H9 (cell line): Measurements from ENCODE around the gene GRIP1. TPM values are rescaled to one million over a fixed set of nuclear protein-coding genes. Genes with fewer than 3 reads are reported as not detected.

ENCODE experiments used
- DNase-seq: peaks from one replicate; pipeline ENCODE4 v3.0.0-alpha.2; 2017
- H2AFZ ChIP-seq: one replicate; pipeline ENCODE4 v1.6.1; 2013; ENCODE audit warnings: mild to moderate bottlenecking, low read length, control low read depth, moderate library complexity
- H2AK5ac ChIP-seq: 2 replicates; pipeline ENCODE4 v1.6.1; 2013; ENCODE audit warnings: low read length, control low read depth, mixed read lengths; ENCODE audit not compliant: insufficient read length
- H2BK120ac ChIP-seq: one replicate; pipeline ENCODE4 v1.6.1; 2013; ENCODE audit warnings: low read depth, mild to moderate bottlenecking, low read length, control low read depth, inconsistent platforms; ENCODE audit not compliant: poor library complexity, severe bottlenecking
- H2BK12ac ChIP-seq: 2 replicates; pipeline ENCODE4 v1.6.1; 2013; ENCODE audit warnings: low read length, control low read depth, mixed read lengths, low read depth; ENCODE audit not compliant: insufficient read length
- H2BK15ac ChIP-seq: 2 replicates; pipeline ENCODE4 v1.6.1; 2013; ENCODE audit warnings: low read depth, low read length, control low read depth
- H2BK20ac ChIP-seq: one replicate; pipeline ENCODE4 v1.6.1; 2013; ENCODE audit warnings: low read depth, mild to moderate bottlenecking, low read length, control low read depth, inconsistent platforms; ENCODE audit not compliant: poor library complexity, severe bottlenecking
- H2BK5ac ChIP-seq: 2 replicates; pipeline ENCODE4 v1.6.1; 2013; ENCODE audit warnings: low read length, control low read depth, mixed read lengths; ENCODE audit not compliant: insufficient read length
- H3K14ac ChIP-seq: 2 replicates; pipeline ENCODE4 v1.6.1; 2013; ENCODE audit warnings: low read length, control low read depth; ENCODE audit not compliant: insufficient read depth
- H3K18ac ChIP-seq: 2 replicates; pipeline ENCODE4 v1.6.1; 2013; ENCODE audit warnings: low read depth, mild to moderate bottlenecking, mixed read lengths, low read length, control low read depth; ENCODE audit not compliant: insufficient read length
- H3K23ac ChIP-seq: 2 replicates; pipeline ENCODE4 v1.6.1; 2013; ENCODE audit warnings: low read length, control low read depth, mixed read lengths, low read depth; ENCODE audit not compliant: insufficient read length
- H3K23me2 ChIP-seq: 2 replicates; pipeline ENCODE4 v1.6.1; 2013; ENCODE audit warnings: low read depth, mild to moderate bottlenecking, mixed read lengths, low read length, control low read depth; ENCODE audit not compliant: insufficient read length, poor library complexity, severe bottlenecking
- H3K27ac ChIP-seq: 2 replicates; pipeline ENCODE4 v1.5.1; 2013; ENCODE audit warnings: low read length, control low read depth, mixed read lengths, low read depth; ENCODE audit not compliant: insufficient read length
- H3K27me3 ChIP-seq: 2 replicates; pipeline ENCODE4 v1.6.1; 2013; ENCODE audit warnings: low read length, control low read depth, inconsistent platforms; ENCODE audit not compliant: insufficient read depth
- H3K4ac ChIP-seq: 2 replicates; pipeline ENCODE4 v1.6.1; 2013; ENCODE audit warnings: low read depth, mild to moderate bottlenecking, control low read depth, inconsistent platforms, low read length, moderate library complexity
- H3K4me1 ChIP-seq: 2 replicates; pipeline ENCODE4 v1.6.1; 2013; ENCODE audit warnings: low read length, control low read depth, inconsistent platforms; ENCODE audit not compliant: insufficient read depth
- H3K4me2 ChIP-seq: 2 replicates; pipeline ENCODE4 v1.6.1; 2013; ENCODE audit warnings: low read length, control low read depth, mixed read lengths; ENCODE audit not compliant: insufficient read length, insufficient read depth
- H3K56ac ChIP-seq: 2 replicates; pipeline ENCODE4 v1.6.1; 2013; ENCODE audit warnings: low read depth, mild to moderate bottlenecking, mixed read lengths, low read length, control low read depth; ENCODE audit not compliant: insufficient read length
- H3K79me1 ChIP-seq: 2 replicates; pipeline ENCODE4 v1.6.1; 2013; ENCODE audit warnings: low read depth, mild to moderate bottlenecking, moderate library complexity, low read length, control low read depth, inconsistent platforms; ENCODE audit not compliant: insufficient read depth, poor library complexity, severe bottlenecking
- H3K79me2 ChIP-seq: 2 replicates; pipeline ENCODE4 v1.6.1; 2013; ENCODE audit warnings: low read length, control low read depth, inconsistent platforms; ENCODE audit not compliant: insufficient read depth
- H3K9ac ChIP-seq: 2 replicates; pipeline ENCODE4 v1.6.1; 2013; ENCODE audit warnings: low read length, control low read depth, mixed read lengths; ENCODE audit not compliant: insufficient read length; ENCODE audit errors: extremely low read depth
- H3K9me3 ChIP-seq: one replicate; pipeline ENCODE4 v1.6.1; 2013; ENCODE audit warnings: low read depth, low read length, inconsistent platforms; ENCODE audit not compliant: control insufficient read depth
- H3T11ph ChIP-seq: one replicate; pipeline ENCODE4 v1.6.1; 2013; ENCODE audit warnings: mild to moderate bottlenecking, low read length, control low read depth, inconsistent platforms
- H4K20me1 ChIP-seq: one replicate; pipeline ENCODE4 v1.6.1; 2013; ENCODE audit not compliant: control insufficient read depth, insufficient read length, insufficient read depth
- H4K5ac ChIP-seq: 2 replicates; pipeline ENCODE4 v1.6.1; 2013; ENCODE audit warnings: low read depth, mild to moderate bottlenecking, mixed read lengths, low read length, control low read depth; ENCODE audit not compliant: insufficient read length
- H4K8ac ChIP-seq: replicated peaks from 2 replicates; pipeline ENCODE4 v1.6.1; 2013; ENCODE audit warnings: low read length, control low read depth, mixed read lengths, low read depth; ENCODE audit not compliant: insufficient read length
- H4K91ac ChIP-seq: 2 replicates; pipeline ENCODE4 v1.6.1; 2013; ENCODE audit warnings: low read depth, mild to moderate bottlenecking, moderate library complexity, mixed read lengths, low read length, control low read depth; ENCODE audit not compliant: insufficient read length
- H3K27ac Mint-ChIP-seq, 3 experiments: 2 replicates in 2 of 3; 3 replicates in 1 of 3; pipeline ENCODE4 v1.8.0; 2020 to 2021; ENCODE audit warnings: mixed read lengths in 3 of 3, mild to moderate bottlenecking in 1 of 3, moderate library complexity in 1 of 3
- H3K27me3 Mint-ChIP-seq: 2 replicates; pipeline ENCODE4 v1.8.0; 2021; ENCODE audit warnings: low read depth, mild to moderate bottlenecking, moderate library complexity, mixed read lengths
- H3K36me3 Mint-ChIP-seq, 3 experiments: 2 replicates in 2 of 3; 3 replicates in 1 of 3; pipeline ENCODE4 v1.8.0; 2020 to 2021; ENCODE audit warnings: low read depth in 3 of 3, mixed read lengths in 3 of 3; ENCODE audit not compliant: insufficient read depth in 1 of 3
- H3K4me1 Mint-ChIP-seq, 2 experiments: 2 replicates each; pipeline ENCODE4 v1.8.0; 2020; ENCODE audit warnings: mixed read lengths in 2 of 2
- H3K4me3 Mint-ChIP-seq, 2 experiments: 2 replicates in 1 of 2; 3 replicates in 1 of 2; pipeline ENCODE4 v1.8.0; 2020 to 2021; ENCODE audit warnings: mild to moderate bottlenecking in 2 of 2, mixed read lengths in 2 of 2, moderate library complexity in 1 of 2
- H3K9me3 Mint-ChIP-seq, 2 experiments: 2 replicates in 1 of 2; 3 replicates in 1 of 2; pipeline ENCODE4 v1.8.0; 2020; ENCODE audit warnings: mild to moderate bottlenecking in 2 of 2, mixed read lengths in 2 of 2, moderate library complexity in 1 of 2
- WGBS: extraction: QIAGEN DNeasy Blood & Tissue Kit; methylation state at CpG from one replicate; pipeline ENCODE4 v1.1.7; 2013; ENCODE audit warnings: missing lambda C conversion rate, low lambda C conversion rate, mixed read lengths; ENCODE audit not compliant: insufficient read length; ENCODE audit errors: extremely low coverage; 5-methylcytosine and 5-hydroxymethylcytosine counted together
- total RNA-seq: library from RNA; stranded (reverse); gene quantifications from 2 replicates; pipeline ENCODE4 v1.2.1, GENCODE V29; 2021
- TF ChIP-seq, protein P1 (sequence below): fragments of 200-600 bp; sonication (generic); conservative IDR thresholded peaks from 3 replicates; pipeline ENCODE4 v1.8.0; 2021; ENCODE audit warnings: antibody characterized with exemption, mild to moderate bottlenecking

GRIP1 gene
- total RNA-seq, 1 experiment from 2014 or later: 19.5 TPM

DNA sequence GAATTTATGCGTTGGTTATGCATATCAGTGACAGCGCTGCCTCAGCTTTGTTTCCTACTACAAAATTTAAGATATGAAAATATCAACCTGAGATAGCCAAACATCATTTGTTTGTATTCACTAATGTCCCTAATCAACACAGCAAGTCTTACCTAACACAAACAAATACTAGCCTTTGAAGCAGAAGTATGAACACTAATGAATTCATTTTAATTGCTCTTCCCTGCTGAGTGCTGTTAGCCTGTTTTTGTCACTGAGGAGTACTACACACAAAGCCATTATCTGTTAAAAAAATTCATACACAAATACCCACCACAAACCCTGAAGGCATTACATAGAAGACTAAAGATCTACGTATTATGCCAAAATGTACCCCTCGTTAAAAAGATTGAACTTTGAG is 225.8 kb downstream of the GRIP1 start:
- H3K56ac ChIP-seq: no peak overlapping the region

More for the DNA sequence above, 225.8 kb downstream of the GRIP1 start:
- Histone ChIP-seq H3K23me2 (no peaks in the 10 kb centered on the region), H3K23ac (no peak overlapping the region), H2AK5ac (no peak overlapping the region), H4K91ac (no peak overlapping the region), H2BK5ac (no peak overlapping the region), H3K9ac (no peak overlapping the region), H3K18ac (no peak overlapping the region), H2BK120ac (no peak overlapping the region), H2AFZ (no peak overlapping the region), H3K27ac (no peak overlapping the region), H3K27me3 (no peaks in the 10 kb centered on the region), H4K5ac (no peak overlapping the region), H3T11ph (no peak overlapping the region), H3K79me1 (no peaks in the 10 kb centered on the region), H4K20me1 (no peaks in the 10 kb centered on the region), H2BK15ac (no peak overlapping the region), H3K4me2 (no peak overlapping the region), H2BK20ac (no peak overlapping the region), H3K4ac (no peak overlapping the region), H3K4me1 (no peaks in the 10 kb centered on the region), H4K8ac (no peak overlapping the region), H3K14ac (no peak overlapping the region), H3K9me3 (no peaks in the 10 kb centered on the region), H3K79me2 (no peaks in the 10 kb centered on the region), H2BK12ac (no peak overlapping the region)
- TF ChIP-seq, protein P1, sequence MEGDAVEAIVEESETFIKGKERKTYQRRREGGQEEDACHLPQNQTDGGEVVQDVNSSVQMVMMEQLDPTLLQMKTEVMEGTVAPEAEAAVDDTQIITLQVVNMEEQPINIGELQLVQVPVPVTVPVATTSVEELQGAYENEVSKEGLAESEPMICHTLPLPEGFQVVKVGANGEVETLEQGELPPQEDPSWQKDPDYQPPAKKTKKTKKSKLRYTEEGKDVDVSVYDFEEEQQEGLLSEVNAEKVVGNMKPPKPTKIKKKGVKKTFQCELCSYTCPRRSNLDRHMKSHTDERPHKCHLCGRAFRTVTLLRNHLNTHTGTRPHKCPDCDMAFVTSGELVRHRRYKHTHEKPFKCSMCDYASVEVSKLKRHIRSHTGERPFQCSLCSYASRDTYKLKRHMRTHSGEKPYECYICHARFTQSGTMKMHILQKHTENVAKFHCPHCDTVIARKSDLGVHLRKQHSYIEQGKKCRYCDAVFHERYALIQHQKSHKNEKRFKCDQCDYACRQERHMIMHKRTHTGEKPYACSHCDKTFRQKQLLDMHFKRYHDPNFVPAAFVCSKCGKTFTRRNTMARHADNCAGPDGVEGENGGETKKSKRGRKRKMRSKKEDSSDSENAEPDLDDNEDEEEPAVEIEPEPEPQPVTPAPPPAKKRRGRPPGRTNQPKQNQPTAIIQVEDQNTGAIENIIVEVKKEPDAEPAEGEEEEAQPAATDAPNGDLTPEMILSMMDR: no peak
- DNase-seq: no peak
- H3K27me3 Mint-ChIP-seq: no peaks in the 10 kb centered on the region
- H3K9me3 Mint-ChIP-seq: no peaks in the 10 kb centered on the region
- no peak overlapping the region for H3K27ac Mint-ChIP-seq
- H3K36me3 Mint-ChIP-seq: no peaks in the 10 kb centered on the region; a peak in 1 of 7 replicates
- no peak overlapping the region for H3K4me3 Mint-ChIP-seq
- no CpG with 5 or more reads among the region's 4 CpGs for WGBS
- no peaks in the 10 kb centered on the region; a peak in 1 of 4 replicates for H3K4me1 Mint-ChIP-seq
